Measurements from ENCODE around the gene LONRF2.

Gene LONRF2

DNA sequence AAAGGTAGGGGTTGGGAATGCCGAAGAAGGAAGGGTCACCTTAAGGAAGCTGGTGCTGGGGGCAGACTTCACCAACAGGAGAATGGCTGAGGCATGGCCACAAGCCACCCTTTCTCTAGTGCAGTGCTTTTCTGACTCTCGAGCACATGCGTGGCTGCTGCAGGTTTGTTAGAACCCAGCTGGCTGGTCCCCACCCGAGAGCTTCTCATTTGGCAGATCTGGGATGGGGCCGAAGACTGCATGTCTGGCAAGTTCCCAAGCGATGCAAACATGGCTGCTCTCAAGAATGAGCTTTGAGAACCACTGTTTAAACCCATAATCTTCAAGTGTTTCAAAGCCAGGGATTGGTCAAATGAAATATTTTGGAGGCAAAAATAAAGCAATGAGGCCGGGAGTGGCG, 63.2 kb downstream of the LONRF2 start:
- TF ChIP-seq, protein P1, sequence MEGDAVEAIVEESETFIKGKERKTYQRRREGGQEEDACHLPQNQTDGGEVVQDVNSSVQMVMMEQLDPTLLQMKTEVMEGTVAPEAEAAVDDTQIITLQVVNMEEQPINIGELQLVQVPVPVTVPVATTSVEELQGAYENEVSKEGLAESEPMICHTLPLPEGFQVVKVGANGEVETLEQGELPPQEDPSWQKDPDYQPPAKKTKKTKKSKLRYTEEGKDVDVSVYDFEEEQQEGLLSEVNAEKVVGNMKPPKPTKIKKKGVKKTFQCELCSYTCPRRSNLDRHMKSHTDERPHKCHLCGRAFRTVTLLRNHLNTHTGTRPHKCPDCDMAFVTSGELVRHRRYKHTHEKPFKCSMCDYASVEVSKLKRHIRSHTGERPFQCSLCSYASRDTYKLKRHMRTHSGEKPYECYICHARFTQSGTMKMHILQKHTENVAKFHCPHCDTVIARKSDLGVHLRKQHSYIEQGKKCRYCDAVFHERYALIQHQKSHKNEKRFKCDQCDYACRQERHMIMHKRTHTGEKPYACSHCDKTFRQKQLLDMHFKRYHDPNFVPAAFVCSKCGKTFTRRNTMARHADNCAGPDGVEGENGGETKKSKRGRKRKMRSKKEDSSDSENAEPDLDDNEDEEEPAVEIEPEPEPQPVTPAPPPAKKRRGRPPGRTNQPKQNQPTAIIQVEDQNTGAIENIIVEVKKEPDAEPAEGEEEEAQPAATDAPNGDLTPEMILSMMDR (IDR thresholded peaks at IDR 0.05; ENCODE audit: control insufficient read depth, extremely low read depth, insufficient read depth) = no peak
- no peak for DNase-seq (ENCODE audit: low read depth)
- no peak overlapping the region for H3K4me3 ChIP-seq (ENCODE audit: low read depth, low read length)

DNA sequence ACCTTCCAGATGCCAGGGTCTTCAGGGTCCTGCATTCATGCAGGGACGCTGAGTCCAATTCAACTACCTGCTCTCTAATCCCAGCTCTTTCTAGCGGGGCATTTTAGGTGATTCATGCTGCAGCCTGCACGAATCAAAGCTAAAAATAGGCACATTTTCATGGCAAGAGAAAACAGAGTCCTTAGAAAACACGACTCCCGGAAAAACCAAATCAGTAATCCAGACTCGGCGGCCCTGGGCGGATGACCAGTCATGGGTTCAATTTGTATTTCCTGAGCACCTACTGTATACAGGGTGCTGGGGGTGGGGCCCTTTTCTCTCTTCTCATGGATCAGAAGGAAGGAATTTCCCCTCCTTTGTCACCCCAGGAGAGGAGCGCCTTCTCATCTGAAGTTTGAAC, 64.4 kb downstream of the LONRF2 start:
- TF ChIP-seq, protein P1 (IDR thresholded peaks at IDR 0.05; ENCODE audit: control insufficient read depth, extremely low read depth, insufficient read depth) = no peak
- no peak for DNase-seq (ENCODE audit: low read depth)
- H3K4me3 ChIP-seq (ENCODE audit: low read depth, low read length) = no peak overlapping the region

DNA sequence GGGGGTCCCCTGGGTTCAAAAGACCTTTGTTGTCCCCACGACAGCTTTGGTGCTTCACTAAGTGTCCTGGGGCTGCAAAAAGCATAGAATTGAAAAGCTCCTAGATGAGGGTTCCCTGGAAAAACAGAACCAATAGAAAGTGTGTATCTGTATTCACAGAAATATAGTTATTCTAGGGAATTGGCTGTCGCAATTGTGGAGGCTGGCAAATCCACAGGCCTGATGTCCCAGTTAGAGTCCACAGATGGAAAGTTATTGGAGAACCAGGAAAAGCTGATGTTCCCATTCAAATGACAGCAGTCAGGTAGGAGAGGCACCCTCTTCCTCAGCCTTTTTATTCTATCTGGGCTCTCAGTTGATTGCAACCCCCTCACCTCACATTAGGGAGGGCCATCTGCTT, 65.5 kb downstream of the LONRF2 start:
- TF ChIP-seq, protein P1 (IDR thresholded peaks at IDR 0.05; ENCODE audit: control insufficient read depth, extremely low read depth, insufficient read depth) = no peak
- DNase-seq (ENCODE audit: low read depth) = no peak
- no peak overlapping the region for H3K4me3 ChIP-seq (ENCODE audit: low read depth, low read length)

DNA sequence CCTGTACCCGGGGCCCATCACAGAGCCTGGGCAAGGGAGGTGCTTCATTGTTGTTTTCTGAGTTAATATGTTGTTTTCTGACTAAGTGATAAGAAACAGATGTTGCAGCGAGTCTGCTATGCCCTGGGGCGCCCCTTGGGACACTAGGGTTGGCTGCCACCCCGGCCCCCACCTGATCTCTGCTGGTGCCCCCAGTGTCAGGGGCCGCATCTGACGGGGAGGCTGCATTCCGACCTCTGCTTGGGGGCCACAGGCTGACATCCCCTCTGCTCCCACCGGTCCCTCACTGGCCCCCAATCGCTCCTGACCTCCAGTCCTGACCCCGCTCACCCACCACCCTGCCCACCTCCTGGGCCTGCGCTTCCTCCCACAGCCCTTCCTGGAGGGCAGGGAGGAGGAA, 65.9 kb downstream of the LONRF2 start:
- TF ChIP-seq, protein P1 (IDR thresholded peaks at IDR 0.05; ENCODE audit: control insufficient read depth, extremely low read depth, insufficient read depth) = no peak
- DNase-seq (ENCODE audit: low read depth) = no peak
- H3K4me3 ChIP-seq (ENCODE audit: low read depth, low read length) = no peak overlapping the region

DNA sequence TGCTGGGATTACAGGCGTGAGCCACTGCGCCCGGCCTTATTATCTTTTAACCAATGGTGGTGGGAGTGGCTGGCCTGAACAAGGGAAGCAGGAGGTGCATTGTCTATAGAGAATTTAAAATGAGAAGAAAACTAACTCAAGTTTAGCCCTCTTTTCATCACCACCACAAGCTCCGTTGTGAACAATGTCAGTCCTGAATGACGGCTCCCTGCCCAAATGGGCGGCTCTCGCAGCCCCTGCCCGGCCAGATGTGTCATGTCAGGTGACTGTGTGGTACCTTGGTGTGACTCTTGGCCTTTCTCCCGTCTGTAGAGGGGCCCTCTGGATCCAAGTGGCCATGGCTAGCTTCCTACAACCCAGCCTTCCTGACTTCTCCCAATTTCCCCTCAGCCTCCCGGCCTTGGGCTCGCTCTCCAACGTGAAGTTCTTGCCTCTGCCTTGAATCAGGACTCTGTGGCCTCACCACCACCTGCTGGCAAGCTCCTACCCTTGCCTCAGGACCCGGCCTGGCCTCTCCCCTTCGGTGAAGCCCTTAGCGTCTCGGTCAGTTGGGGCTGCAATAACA, 67.6 kb downstream of the LONRF2 start:
- no peak overlapping the region for H3K4me3 ChIP-seq (ENCODE audit: low read depth, low read length)
- DNase-seq (ENCODE audit: low read depth) = no peak
- TF ChIP-seq, protein P1 (IDR thresholded peaks at IDR 0.05; ENCODE audit: control insufficient read depth, extremely low read depth, insufficient read depth) = no peak

DNA sequence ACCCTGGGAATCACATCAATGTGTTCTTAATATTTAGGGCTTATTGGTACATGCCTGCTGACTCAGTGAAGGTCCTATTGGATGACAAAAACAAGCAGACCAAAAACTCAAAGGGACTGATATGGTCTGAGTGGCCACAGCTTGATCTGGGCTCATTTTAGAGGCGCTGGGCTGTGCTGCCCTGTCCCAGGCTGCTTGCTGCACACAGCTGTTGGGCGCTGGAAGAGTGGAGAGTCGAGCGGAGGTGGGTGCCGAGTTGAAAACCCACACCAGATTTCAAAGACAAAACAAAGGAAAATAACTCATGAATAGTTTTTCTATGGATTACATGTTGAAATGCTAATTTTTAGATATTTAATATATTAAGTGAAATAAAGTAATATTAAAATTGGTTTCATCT, 68.5 kb downstream of the LONRF2 start:
- no peak for DNase-seq (ENCODE audit: low read depth)
- TF ChIP-seq, protein P1 (IDR thresholded peaks at IDR 0.05; ENCODE audit: control insufficient read depth, extremely low read depth, insufficient read depth) = no peak
- H3K4me3 ChIP-seq (ENCODE audit: low read depth, low read length) = no peak overlapping the region

All from LNCaP clone FGC (cell line).